Measurements from ENCODE around the gene PTCHD1.

PTCHD1 gene

DNA sequence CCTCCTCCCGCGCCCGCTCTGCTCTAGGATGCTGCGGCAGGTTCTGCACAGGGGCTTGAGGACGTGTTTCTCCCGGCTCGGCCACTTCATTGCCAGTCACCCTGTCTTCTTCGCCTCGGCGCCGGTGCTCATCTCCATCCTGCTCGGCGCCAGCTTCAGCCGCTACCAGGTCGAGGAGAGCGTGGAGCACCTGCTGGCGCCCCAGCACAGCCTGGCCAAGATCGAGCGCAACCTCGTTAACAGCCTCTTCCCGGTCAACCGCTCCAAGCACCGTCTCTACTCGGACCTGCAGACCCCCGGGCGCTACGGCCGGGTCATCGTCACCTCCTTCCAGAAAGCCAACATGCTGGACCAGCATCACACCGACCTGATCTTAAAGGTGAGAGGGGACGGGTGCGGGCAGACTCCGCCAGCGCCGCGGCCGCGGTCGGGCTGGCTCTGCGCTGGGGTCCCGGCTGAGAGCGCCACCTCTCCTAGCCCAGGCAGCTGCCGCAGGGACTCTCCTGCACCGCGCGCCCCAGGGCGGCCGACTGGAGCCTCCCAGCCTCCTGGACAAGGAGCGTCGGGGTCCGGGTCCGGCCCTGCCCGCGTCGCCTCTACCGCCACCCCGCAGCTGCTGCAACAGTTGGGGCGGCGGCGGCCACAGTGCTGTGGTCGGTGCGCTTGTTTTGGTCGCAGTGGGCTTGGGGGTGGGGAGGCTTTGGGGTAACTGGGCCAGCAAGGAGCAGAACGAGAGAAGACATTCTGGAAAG, at the start of gene PTCHD1:
Gene PTCHD1, plus strand, starts transcription at position 2 of the 752 bp plus-strand sequence. Its CDS starts 27 bp downstream, at position 29.
- peak within 1 kb of the TSS in 4 of 5 donors; percentile 11 to 30 (median 28) for H3K4me3 ChIP-seq (ENCODE audit: low read depth in 1 of 5, low read length in 5 of 5)
- no peak within 1 kb of the TSS for H3K27ac ChIP-seq (ENCODE audit: low read depth, low read length)

DNA sequence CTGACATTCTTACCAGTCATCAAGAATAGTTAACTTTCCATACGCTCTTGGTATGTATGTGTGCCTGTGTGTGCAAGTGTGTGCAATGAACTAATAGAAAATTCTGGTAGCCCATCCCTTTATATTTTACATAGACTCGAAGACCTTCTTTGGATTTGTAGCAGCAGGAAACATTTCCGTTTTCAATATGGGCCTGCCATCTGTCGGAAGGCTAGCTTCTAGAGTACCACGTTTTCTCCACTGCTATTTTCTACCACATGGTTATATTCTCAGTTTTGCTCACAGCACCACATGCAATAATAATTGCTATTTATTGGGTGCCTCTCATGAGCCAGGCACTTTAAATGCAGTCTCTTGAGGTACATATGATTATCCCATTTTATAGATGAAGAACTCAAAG, 47.9 kb upstream of the PTCHD1 start:
- no peak overlapping the region for H3K27ac ChIP-seq (ENCODE audit: low read depth, low read length)
- no peak overlapping the region for H3K9ac ChIP-seq (ENCODE audit: low read length in 5 of 5)
- H3K27me3 ChIP-seq (ENCODE audit: control insufficient read depth in 5 of 5, insufficient read depth in 4 of 5, low read length in 5 of 5): peaks cover 0 to 3% (median 0%) of the 10 kb centered on the region in 5 donors

More for the DNA sequence above, at the start of gene PTCHD1:
- Histone ChIP-seq H3K9ac (ENCODE audit: low read length in 5 of 5) (no peak within 1 kb of the TSS), H3K9me3 (ENCODE audit: control insufficient read depth in 5 of 5, low read length in 5 of 5) (no peaks in the 10 kb centered on the region), H3K36me3 (ENCODE audit: control insufficient read depth in 5 of 5, insufficient read depth in 5 of 5, low read length in 5 of 5) (no peaks in the 10 kb centered on the region), H3K4me1 (ENCODE audit: control insufficient read depth in 5 of 5, insufficient read depth in 5 of 5, low read length in 5 of 5) (peaks cover 0 to 29% (median 23%) of the 10 kb centered on the region in 5 donors), H3K27me3 (ENCODE audit: control insufficient read depth in 5 of 5, insufficient read depth in 4 of 5, low read length in 5 of 5) (peaks cover 34 to 54% (median 39%) of the 10 kb centered on the region in 5 donors)

DNA sequence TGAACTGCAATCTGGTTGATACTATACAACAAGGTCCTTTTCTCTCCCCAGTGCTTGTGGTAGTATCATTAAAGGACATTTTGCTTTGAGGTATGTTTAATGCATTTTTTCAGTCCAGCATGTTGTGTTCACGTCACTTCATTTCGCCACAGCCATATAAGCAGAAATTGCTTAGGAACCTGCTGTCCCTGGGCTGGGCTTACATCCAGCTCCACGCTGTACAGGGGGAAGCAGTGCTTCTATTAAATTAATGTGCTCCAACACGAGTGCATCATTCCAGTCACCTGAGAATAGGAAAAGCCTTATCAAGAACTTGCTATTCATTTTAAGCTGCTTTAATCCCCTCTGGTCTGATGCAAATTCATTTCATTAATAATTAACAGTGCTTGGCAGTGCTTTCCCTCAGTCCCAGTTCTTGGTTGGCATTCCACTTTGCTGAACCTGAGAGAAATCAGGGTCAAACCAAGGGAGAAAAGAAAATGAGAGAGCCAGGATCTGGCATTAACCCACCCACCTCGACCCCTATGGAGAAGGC, 47.4 kb upstream of the PTCHD1 start:
- Histone ChIP-seq H3K4me1 (ENCODE audit: control insufficient read depth in 5 of 5, insufficient read depth in 5 of 5, low read length in 5 of 5) (no peaks in the 10 kb centered on the region), H3K27ac (ENCODE audit: low read depth, low read length) (no peak overlapping the region)

More for the DNA sequence above, 47.9 kb upstream of the PTCHD1 start:
- H3K4me3 ChIP-seq (ENCODE audit: low read depth in 1 of 5, low read length in 5 of 5): no peak overlapping the region
- H3K36me3 ChIP-seq (ENCODE audit: control insufficient read depth in 5 of 5, insufficient read depth in 5 of 5, low read length in 5 of 5): no peaks in the 10 kb centered on the region
- H3K4me1 ChIP-seq (ENCODE audit: control insufficient read depth in 5 of 5, insufficient read depth in 5 of 5, low read length in 5 of 5): no peaks in the 10 kb centered on the region
- H3K9me3 ChIP-seq (ENCODE audit: control insufficient read depth in 5 of 5, low read length in 5 of 5): no peaks in the 10 kb centered on the region

DNA sequence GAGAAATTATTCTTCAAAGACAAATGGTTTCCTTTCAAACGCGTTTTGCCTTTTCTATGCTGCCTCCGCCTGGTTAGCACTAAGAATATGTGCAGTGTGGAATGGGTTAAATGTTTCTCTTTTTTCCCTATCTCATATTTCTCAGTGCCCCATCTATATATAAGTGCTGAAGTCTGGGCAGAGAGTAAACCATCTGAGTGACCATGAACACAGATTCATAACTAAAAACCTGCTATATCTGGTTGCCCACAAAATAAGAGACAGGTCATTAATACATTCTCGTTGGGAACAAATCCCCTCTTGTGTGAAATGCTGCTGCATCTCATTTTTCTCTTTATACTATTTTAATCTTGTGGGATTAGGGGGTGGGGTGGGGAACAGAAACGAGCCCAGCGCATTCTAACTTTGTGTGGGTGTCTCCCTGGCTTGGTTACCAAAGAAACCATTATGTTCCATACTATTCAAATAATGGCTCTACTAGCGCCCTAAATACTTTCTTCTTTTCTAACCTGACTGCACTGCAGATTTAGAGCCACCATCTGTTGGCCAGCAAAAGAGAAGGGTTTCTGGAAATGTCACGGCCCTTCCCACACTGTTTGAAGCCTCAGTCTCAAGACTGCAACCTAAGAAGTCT, 42.2 kb upstream of the PTCHD1 start:
- Histone ChIP-seq H3K9me3 (ENCODE audit: control insufficient read depth in 5 of 5, low read length in 5 of 5) (no peaks in the 10 kb centered on the region), H3K4me1 (ENCODE audit: control insufficient read depth in 5 of 5, insufficient read depth in 5 of 5, low read length in 5 of 5) (no peaks in the 10 kb centered on the region), H3K9ac (ENCODE audit: low read length in 5 of 5) (no peak overlapping the region), H3K36me3 (ENCODE audit: control insufficient read depth in 5 of 5, insufficient read depth in 5 of 5, low read length in 5 of 5) (no peaks in the 10 kb centered on the region), H3K27ac (ENCODE audit: low read depth, low read length) (no peak overlapping the region), H3K27me3 (ENCODE audit: control insufficient read depth in 5 of 5, insufficient read depth in 4 of 5, low read length in 5 of 5) (peaks cover 0 to 7% (median 3%) of the 10 kb centered on the region in 5 donors), H3K4me3 (ENCODE audit: low read depth in 1 of 5, low read length in 5 of 5) (no peak overlapping the region)

More for the DNA sequence above, 47.4 kb upstream of the PTCHD1 start:
- Histone ChIP-seq H3K36me3 (ENCODE audit: control insufficient read depth in 5 of 5, insufficient read depth in 5 of 5, low read length in 5 of 5) (no peaks in the 10 kb centered on the region), H3K9ac (ENCODE audit: low read length in 5 of 5) (no peak overlapping the region), H3K4me3 (ENCODE audit: low read depth in 1 of 5, low read length in 5 of 5) (no peak overlapping the region), H3K27me3 (ENCODE audit: control insufficient read depth in 5 of 5, insufficient read depth in 4 of 5, low read length in 5 of 5) (peaks cover 0 to 3% (median 0%) of the 10 kb centered on the region in 5 donors), H3K9me3 (ENCODE audit: control insufficient read depth in 5 of 5, low read length in 5 of 5) (no peaks in the 10 kb centered on the region)

DNA sequence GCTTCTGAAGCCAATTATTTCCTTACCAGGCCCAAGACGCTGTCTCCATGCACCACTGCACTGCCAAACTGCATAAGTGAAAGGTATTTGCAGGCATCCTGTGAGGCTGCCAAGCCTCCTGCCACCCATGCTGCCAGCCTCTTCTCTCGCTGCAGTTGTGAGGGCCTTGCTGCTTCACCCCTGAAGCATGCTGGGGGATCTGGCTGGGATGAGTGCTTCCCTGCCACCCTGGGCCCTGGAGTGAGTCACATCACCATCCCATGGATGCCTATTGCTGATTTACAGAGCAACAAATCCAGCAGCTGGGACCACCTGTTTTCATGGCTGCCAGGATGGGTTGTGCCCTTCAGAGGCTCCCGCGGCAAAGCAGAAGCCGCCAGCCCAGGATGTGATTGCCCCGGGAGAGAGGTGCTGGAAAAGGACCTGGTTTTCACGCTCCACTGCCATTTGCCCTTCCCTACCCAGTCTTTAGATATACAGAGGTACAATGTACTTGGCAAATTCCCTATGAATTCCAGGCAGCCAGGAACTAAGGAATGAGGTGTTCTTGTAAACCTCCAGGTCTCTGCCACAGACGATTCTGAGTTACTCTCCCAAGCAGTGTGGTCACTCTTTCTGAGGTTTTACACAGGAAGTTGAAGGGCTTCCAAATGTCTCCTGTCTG, 41.5 kb upstream of the PTCHD1 start:
- Histone ChIP-seq H3K4me3 (ENCODE audit: low read depth in 1 of 5, low read length in 5 of 5) (no peak overlapping the region), H3K27ac (ENCODE audit: low read depth, low read length) (no peak overlapping the region), H3K9ac (ENCODE audit: low read length in 5 of 5) (no peak overlapping the region)

DNA sequence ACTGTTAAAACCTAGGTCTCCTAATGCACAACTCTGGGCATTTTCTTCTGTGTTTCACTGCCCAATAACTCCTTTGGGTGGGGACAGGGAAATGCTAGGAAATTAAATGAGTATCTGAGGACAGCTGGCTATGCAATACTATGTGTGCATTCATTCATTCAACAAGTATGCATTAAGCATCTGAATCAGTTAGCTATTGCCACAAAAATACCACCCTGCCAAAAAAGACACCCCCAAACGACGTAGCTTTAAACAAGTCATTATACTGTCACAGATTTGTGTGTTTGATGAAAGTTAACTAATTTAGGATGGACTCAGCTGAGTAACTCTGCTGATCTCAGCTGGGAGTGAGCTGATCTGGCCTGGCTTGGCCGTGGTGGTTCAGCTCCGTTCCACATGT, 29.8 kb upstream of the PTCHD1 start:
- Histone ChIP-seq H3K9me3 (ENCODE audit: control insufficient read depth in 5 of 5, low read length in 5 of 5) (no peaks in the 10 kb centered on the region), H3K4me3 (ENCODE audit: low read depth in 1 of 5, low read length in 5 of 5) (no peak overlapping the region), H3K27me3 (ENCODE audit: control insufficient read depth in 5 of 5, insufficient read depth in 4 of 5, low read length in 5 of 5) (peaks cover 0 to 8% (median 3%) of the 10 kb centered on the region in 5 donors), H3K36me3 (ENCODE audit: control insufficient read depth in 5 of 5, insufficient read depth in 5 of 5, low read length in 5 of 5) (no peaks in the 10 kb centered on the region), H3K9ac (ENCODE audit: low read length in 5 of 5) (no peak overlapping the region), H3K4me1 (ENCODE audit: control insufficient read depth in 5 of 5, insufficient read depth in 5 of 5, low read length in 5 of 5) (no peaks in the 10 kb centered on the region), H3K27ac (ENCODE audit: low read depth, low read length) (no peak overlapping the region)

More for the DNA sequence above, 41.5 kb upstream of the PTCHD1 start:
- Histone ChIP-seq H3K36me3 (ENCODE audit: control insufficient read depth in 5 of 5, insufficient read depth in 5 of 5, low read length in 5 of 5) (no peaks in the 10 kb centered on the region), H3K9me3 (ENCODE audit: control insufficient read depth in 5 of 5, low read length in 5 of 5) (no peaks in the 10 kb centered on the region), H3K27me3 (ENCODE audit: control insufficient read depth in 5 of 5, insufficient read depth in 4 of 5, low read length in 5 of 5) (peaks cover 0 to 7% (median 5%) of the 10 kb centered on the region in 5 donors), H3K4me1 (ENCODE audit: control insufficient read depth in 5 of 5, insufficient read depth in 5 of 5, low read length in 5 of 5) (no peaks in the 10 kb centered on the region)

DNA sequence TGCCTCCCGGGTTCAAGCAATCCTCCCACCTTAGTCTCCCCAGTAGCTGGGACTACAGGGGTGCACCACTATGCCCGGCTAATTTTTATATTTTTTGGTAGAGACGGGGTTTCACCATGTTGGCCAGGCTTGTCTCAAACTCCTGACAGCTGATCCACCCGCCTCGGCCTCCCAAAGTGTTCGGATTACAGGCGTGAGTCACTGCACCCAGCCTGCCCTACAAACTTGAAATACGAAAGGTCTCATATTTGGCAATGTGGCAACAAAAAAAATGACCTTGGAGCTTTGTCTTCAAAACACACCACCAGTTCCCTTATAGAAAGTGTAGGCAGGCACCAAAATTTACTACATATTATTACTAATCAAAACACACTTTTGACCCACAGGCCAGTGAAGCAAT, 22.9 kb upstream of the PTCHD1 start:
- H3K4me3 ChIP-seq (ENCODE audit: low read depth in 1 of 5, low read length in 5 of 5): no peak overlapping the region
- no peaks in the 10 kb centered on the region for H3K4me1 ChIP-seq (ENCODE audit: control insufficient read depth in 5 of 5, insufficient read depth in 5 of 5, low read length in 5 of 5)
- no peak overlapping the region for H3K9ac ChIP-seq (ENCODE audit: low read length in 5 of 5)
- H3K27ac ChIP-seq (ENCODE audit: low read depth, low read length): no peak overlapping the region
- no peaks in the 10 kb centered on the region for H3K9me3 ChIP-seq (ENCODE audit: control insufficient read depth in 5 of 5, low read length in 5 of 5)
- no peaks in the 10 kb centered on the region for H3K36me3 ChIP-seq (ENCODE audit: control insufficient read depth in 5 of 5, insufficient read depth in 5 of 5, low read length in 5 of 5)
- H3K27me3 ChIP-seq (ENCODE audit: control insufficient read depth in 5 of 5, insufficient read depth in 4 of 5, low read length in 5 of 5): peaks cover 0 to 9% (median 5%) of the 10 kb centered on the region in 5 donors

DNA sequence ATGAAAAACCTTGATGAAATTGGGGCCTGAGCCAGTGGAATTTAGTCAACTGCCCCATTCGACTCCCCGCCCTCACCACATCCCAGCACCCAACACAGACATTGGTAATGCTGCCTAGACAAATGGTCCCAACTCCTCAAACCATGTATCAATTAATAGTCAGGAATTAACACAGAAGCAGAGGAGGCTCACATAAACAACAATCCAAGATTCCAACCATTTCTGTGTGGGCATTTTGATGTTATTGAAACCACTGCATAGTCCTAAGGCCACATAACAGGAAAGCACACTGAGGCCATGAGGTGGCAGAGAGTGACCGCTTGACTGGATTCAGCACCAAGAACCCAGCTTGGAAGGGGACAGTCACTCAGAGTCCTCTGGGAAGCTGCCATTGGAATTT, 22.5 kb upstream of the PTCHD1 start:
- no peaks in the 10 kb centered on the region for H3K4me1 ChIP-seq (ENCODE audit: control insufficient read depth in 5 of 5, insufficient read depth in 5 of 5, low read length in 5 of 5)
- H3K9ac ChIP-seq (ENCODE audit: low read length in 5 of 5): no peak overlapping the region
- no peak overlapping the region for H3K27ac ChIP-seq (ENCODE audit: low read depth, low read length)
- H3K4me3 ChIP-seq (ENCODE audit: low read depth in 1 of 5, low read length in 5 of 5): no peak overlapping the region
- H3K27me3 ChIP-seq (ENCODE audit: control insufficient read depth in 5 of 5, insufficient read depth in 4 of 5, low read length in 5 of 5): peaks cover 0 to 9% (median 5%) of the 10 kb centered on the region in 5 donors
- no peaks in the 10 kb centered on the region for H3K9me3 ChIP-seq (ENCODE audit: control insufficient read depth in 5 of 5, low read length in 5 of 5)
- no peaks in the 10 kb centered on the region for H3K36me3 ChIP-seq (ENCODE audit: control insufficient read depth in 5 of 5, insufficient read depth in 5 of 5, low read length in 5 of 5)

DNA sequence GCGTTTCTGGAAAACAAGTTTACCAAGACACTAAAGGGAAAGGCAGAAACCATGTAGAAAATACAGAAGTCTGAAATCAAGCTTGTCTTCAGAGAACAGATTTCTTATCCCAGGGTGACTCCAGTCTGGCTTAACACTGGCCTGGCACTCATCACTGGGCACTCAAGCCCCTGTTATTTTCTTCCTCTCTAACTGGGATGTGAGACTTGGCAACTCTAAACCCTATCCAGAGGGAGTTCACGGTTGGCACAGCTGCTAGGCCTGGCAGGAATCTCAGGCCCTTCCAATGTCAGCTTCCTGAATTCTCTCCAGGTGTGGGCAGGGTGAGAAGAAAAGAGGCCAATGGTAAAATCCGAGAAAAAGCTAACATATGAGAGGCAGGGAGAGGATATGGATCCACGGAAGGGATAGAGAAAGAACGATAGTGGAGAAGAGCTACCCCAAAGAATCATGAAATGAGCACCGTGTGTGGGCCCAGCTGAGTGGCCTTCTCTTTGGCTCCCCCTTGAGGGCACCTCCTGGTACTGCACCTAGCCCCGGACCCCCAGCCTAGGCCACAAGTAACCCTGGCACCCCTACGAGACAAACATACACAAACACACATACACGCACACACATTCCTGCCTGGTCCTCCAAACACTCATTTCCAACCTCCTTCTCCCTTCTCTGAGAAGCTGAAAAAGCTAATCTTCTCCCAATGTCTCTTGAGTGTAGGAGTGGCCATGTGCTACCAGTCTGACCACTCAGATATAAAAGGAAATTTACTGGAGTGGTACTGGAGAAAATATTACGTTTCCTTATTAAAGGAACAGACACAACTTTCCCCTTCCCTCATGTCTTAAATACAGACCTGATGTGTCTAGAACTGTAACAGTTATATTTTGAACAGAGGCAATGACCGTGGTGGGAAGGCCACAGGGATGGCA, 16.6 kb upstream of the PTCHD1 start:
- no peaks in the 10 kb centered on the region for H3K4me1 ChIP-seq (ENCODE audit: control insufficient read depth in 5 of 5, insufficient read depth in 5 of 5, low read length in 5 of 5)
- H3K27ac ChIP-seq (ENCODE audit: low read depth, low read length): no peak overlapping the region

More for the DNA sequence above, 16.6 kb upstream of the PTCHD1 start:
- H3K36me3 ChIP-seq (ENCODE audit: control insufficient read depth in 5 of 5, insufficient read depth in 5 of 5, low read length in 5 of 5): no peaks in the 10 kb centered on the region
- no peak overlapping the region for H3K4me3 ChIP-seq (ENCODE audit: low read depth in 1 of 5, low read length in 5 of 5)
- H3K27me3 ChIP-seq (ENCODE audit: control insufficient read depth in 5 of 5, insufficient read depth in 4 of 5, low read length in 5 of 5): peaks cover 0 to 3% (median 0%) of the 10 kb centered on the region in 5 donors
- H3K9ac ChIP-seq (ENCODE audit: low read length in 5 of 5): no peak overlapping the region
- no peaks in the 10 kb centered on the region for H3K9me3 ChIP-seq (ENCODE audit: control insufficient read depth in 5 of 5, low read length in 5 of 5)
